Type B pancreatic cell (in vitro differentiated cells): Measurements from ENCODE around the gene MXD1. TPM values are rescaled to one million over a fixed set of nuclear protein-coding genes. Genes with fewer than 3 reads are reported as not detected.

Experiments used
- DNase-seq: peaks from one replicate; pipeline ENCODE4 v3.0.0; 2021; ENCODE audit warnings: mixed read lengths; ENCODE audit not compliant: unreplicated experiment; ENCODE audit errors: extremely low spot score
- H3K27ac Mint-ChIP-seq: 2 replicates; pipeline ENCODE4 v1.8.0; 2021; ENCODE audit warnings: mild to moderate bottlenecking, mixed read lengths
- H3K27me3 Mint-ChIP-seq: 2 replicates; pipeline ENCODE4 v1.8.0; 2021; ENCODE audit warnings: mixed read lengths
- H3K36me3 Mint-ChIP-seq: 2 replicates; pipeline ENCODE4 v1.8.0; 2021; ENCODE audit warnings: mixed read lengths
- H3K4me1 Mint-ChIP-seq: one replicate; pipeline ENCODE4 v1.8.0; 2021; ENCODE audit warnings: mixed read lengths; ENCODE audit not compliant: unreplicated experiment
- H3K4me3 Mint-ChIP-seq: 2 replicates; pipeline ENCODE4 v1.8.0; 2021; ENCODE audit warnings: mild to moderate bottlenecking, mixed read lengths
- H3K9me3 Mint-ChIP-seq: 2 replicates; pipeline ENCODE4 v1.8.0; 2021; ENCODE audit warnings: mixed read lengths
- CTCF ChIP-seq: fragments of 200-600 bp; sonication (generic); conservative IDR thresholded peaks from 2 replicates; pipeline ENCODE4 v1.5.0; 2021; ENCODE audit warnings: antibody characterized with exemption, mild to moderate bottlenecking
- total RNA-seq: library from RNA; stranded (reverse); gene quantifications from 2 replicates; pipeline ENCODE4 v1.2.1, GENCODE V29; 2021; ENCODE audit warnings: low replicate concordance

The MXD1 gene
- total RNA-seq, 1 donor from 2014 or later, result 14.0 TPM

- Mint-ChIP-seq H3K4me1 (no peaks in the 10 kb centered on the region), H3K27ac (no peak overlapping the region), H3K4me3 (no peak overlapping the region), H3K9me3 (no peaks in the 10 kb centered on the region), H3K27me3 (peaks cover 31% of the 10 kb centered on the region), H3K36me3 (no peaks in the 10 kb centered on the region)
- TF ChIP-seq CTCF, result no peak
- no peak for DNase-seq
Observed at GRCh38 chr2:69958480-69958879, 43.6 kb downstream of the MXD1 start.

DNA sequence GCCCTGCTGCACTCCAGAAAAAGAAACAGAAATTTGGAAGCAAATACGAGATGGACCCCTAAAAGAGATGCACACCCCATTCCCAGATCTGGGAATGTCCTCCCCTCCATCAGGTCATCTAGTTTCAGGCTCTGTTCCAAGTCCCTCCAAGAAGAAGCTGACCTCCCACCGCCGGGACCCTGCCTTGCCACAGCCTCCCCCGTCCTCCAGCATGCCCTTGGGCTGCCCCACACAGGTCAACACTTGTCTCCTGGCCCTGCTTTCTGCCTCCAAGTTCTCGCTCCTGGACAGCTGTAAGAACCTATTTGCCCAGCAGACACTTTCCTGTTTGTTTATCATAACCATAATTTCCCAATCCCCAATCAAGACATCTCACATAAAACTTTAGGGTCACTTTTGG is 44.5 kb downstream of the MXD1 start:
- Mint-ChIP-seq H3K27me3 (peaks cover 30% of the 10 kb centered on the region), H3K27ac (no peak overlapping the region), H3K4me3 (no peak overlapping the region), H3K9me3 (no peaks in the 10 kb centered on the region), H3K36me3 (no peaks in the 10 kb centered on the region), H3K4me1 (no peaks in the 10 kb centered on the region)
- no peak for TF ChIP-seq CTCF
- DNase-seq, result no peak

DNA sequence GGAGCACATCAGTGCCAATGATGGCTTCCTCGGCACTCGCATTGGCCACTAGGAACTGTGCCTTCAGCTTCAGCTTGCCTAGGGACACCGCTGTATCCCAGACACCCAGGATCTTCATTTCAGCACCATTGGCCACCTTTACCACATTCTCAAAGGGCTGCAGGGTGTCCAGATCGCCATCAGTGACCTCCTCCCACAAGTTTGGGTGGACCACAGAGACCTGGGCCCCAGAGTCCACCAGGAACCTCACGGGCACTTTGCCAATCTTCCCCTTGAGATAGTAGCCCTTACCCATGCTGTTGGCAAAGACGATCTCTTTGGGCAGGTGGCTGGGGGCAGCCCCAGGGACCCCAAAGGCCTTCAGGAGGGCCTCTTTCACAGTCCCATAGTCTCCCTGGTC is 45.9 kb downstream of the MXD1 start:
- Mint-ChIP-seq H3K27ac (no peak overlapping the region), H3K9me3 (no peaks in the 10 kb centered on the region), H3K27me3 (peaks cover 21% of the 10 kb centered on the region), H3K4me1 (no peaks in the 10 kb centered on the region), H3K36me3 (no peaks in the 10 kb centered on the region), H3K4me3 (no peak overlapping the region)
- TF ChIP-seq CTCF, result no peak
- no peak for DNase-seq

GRCh38 chr2:69961496-69961895 is 46.6 kb downstream of the MXD1 start, which contains the start of gene ASPRV1:
Gene ASPRV1, minus strand, starts transcription at chr2:69961631. Its CDS starts 195 bp downstream, at chr2:69961436.
- Mint-ChIP-seq H3K4me3 (no peak within 1 kb of the TSS), H3K36me3 (no peaks in the 10 kb centered on the region), H3K27ac (no peak within 1 kb of the TSS), H3K9me3 (no peaks in the 10 kb centered on the region), H3K4me1 (no peaks in the 10 kb centered on the region), H3K27me3 (peaks cover 15% of the 10 kb centered on the region)
- no peak for TF ChIP-seq CTCF
- DNase-seq, result no peak

- H3K4me1 Mint-ChIP-seq, result no peaks in the 10 kb centered on the region
- H3K4me3 Mint-ChIP-seq, result no peak overlapping the region
- DNase-seq, result no peak
- peaks cover 3% of the 10 kb centered on the region for H3K27me3 Mint-ChIP-seq
- no peak overlapping the region for H3K27ac Mint-ChIP-seq
- H3K9me3 Mint-ChIP-seq, result no peaks in the 10 kb centered on the region
- no peaks in the 10 kb centered on the region for H3K36me3 Mint-ChIP-seq
- no peak for TF ChIP-seq CTCF
Observed at GRCh38 chr2:69962986-69963730, 48.2 kb downstream of the MXD1 start.
